Chondrocyte (in vitro differentiated cells): ENCODE results near the gene GALNT9. TPM values are rescaled to one million over a fixed set of nuclear protein-coding genes. Genes with fewer than 3 reads are reported as not detected.

Experiments
- DNase-seq: peaks from one replicate; pipeline ENCODE4 v3.0.0; 2021; ENCODE audit warnings: mixed read lengths, low spot score
- H3K27ac Mint-ChIP-seq: one replicate; pipeline ENCODE4 v1.8.0; 2021; ENCODE audit warnings: mild to moderate bottlenecking, moderate library complexity, mixed read lengths; ENCODE audit not compliant: unreplicated experiment
- H3K27me3 Mint-ChIP-seq: 2 replicates; pipeline ENCODE4 v1.8.0; 2021; ENCODE audit warnings: low read depth, mixed read lengths
- H3K36me3 Mint-ChIP-seq: 2 replicates; pipeline ENCODE4 v1.8.0; 2021; ENCODE audit warnings: low read depth, mixed read lengths
- H3K4me1 Mint-ChIP-seq: 2 replicates; pipeline ENCODE4 v1.8.0; 2021; ENCODE audit warnings: low read depth, mild to moderate bottlenecking, mixed read lengths
- H3K4me3 Mint-ChIP-seq: one replicate; pipeline ENCODE4 v1.8.0; 2021; ENCODE audit warnings: mild to moderate bottlenecking, moderate library complexity, mixed read lengths; ENCODE audit not compliant: unreplicated experiment
- H3K9me3 Mint-ChIP-seq: 2 replicates; pipeline ENCODE4 v1.8.0; 2021; ENCODE audit warnings: low read depth, mixed read lengths
- CTCF ChIP-seq: fragments of 200-600 bp; sonication (generic); IDR thresholded peaks from 2 replicates; pipeline ENCODE4 v1.5.0; 2021; ENCODE audit warnings: antibody characterized with exemption, mild to moderate bottlenecking, moderate library complexity
- total RNA-seq: library from RNA; stranded (reverse); gene quantifications from 3 replicates; pipeline ENCODE4 v1.2.1, GENCODE V29; 2021

Gene GALNT9
- total RNA-seq, 1 donor from 2014 or later, result not detected

- no peaks in the 10 kb centered on the region for H3K36me3 Mint-ChIP-seq
- no peaks in the 10 kb centered on the region for H3K4me1 Mint-ChIP-seq
- no peak overlapping the region for H3K27ac Mint-ChIP-seq
- no peak overlapping the region for H3K4me3 Mint-ChIP-seq
- no peak for TF ChIP-seq CTCF
- H3K27me3 Mint-ChIP-seq, result peaks cover 54% of the 10 kb centered on the region
- no peaks in the 10 kb centered on the region for H3K9me3 Mint-ChIP-seq
- DNase-seq, result no peak
Observed at GRCh38 chr12:132174015-132174838, 155.2 kb downstream of the GALNT9 start.

DNA sequence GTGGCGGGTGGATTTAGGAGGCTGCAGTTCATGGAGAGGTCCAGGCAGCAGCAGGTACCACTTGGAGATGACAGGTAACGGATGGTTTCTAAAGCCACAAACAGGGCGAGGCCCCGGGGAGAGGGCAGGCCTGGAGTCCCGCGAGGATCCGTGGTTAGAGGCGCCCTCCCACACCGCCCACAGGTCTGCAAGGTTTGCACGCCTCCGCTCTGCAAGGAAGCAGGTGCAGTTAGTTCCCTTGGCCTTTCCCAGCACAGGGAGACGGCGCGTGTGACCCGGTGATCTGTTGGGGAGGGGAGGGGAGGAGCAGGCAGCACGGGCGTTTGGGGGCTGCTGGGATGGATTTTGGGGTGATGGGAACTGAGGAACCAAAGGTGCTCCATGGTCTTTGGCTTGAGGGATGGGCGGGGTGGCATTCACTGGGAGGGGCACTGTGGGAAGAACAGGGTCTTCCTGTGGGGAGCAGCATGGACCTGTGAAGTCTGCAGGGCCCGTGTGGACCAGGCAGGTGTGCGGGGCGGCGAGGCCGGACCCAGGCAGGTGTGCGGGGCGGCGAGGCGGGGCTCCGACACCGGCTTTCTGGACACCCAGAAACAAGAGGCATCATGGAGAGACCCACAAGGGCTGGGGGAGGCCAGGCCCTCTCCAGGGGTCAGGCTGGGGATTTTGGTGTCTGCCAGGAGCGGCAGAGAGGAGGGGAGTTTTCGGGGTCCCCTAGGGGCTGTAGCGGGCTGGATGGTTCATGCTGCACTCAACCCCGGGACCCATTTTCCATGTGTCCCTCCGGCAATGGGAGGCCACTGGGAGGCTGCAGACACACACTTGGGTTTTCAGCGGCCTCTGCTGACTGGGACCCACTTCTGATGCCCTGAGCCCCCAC lies 156.0 kb downstream of the GALNT9 start:
- H3K4me3 Mint-ChIP-seq, result no peak overlapping the region
- TF ChIP-seq CTCF, result no peak
- H3K9me3 Mint-ChIP-seq, result no peaks in the 10 kb centered on the region
- no peak overlapping the region for H3K27ac Mint-ChIP-seq
- peak; percentile 81 for DNase-seq
- H3K36me3 Mint-ChIP-seq, result no peaks in the 10 kb centered on the region
- peaks cover 45% of the 10 kb centered on the region for H3K27me3 Mint-ChIP-seq
- no peaks in the 10 kb centered on the region for H3K4me1 Mint-ChIP-seq

- peaks cover 46% of the 10 kb centered on the region for H3K27me3 Mint-ChIP-seq
- H3K4me3 Mint-ChIP-seq, result no peak overlapping the region
- peak; percentile 81 for DNase-seq
- H3K36me3 Mint-ChIP-seq, result no peaks in the 10 kb centered on the region
- H3K4me1 Mint-ChIP-seq, result no peaks in the 10 kb centered on the region
- H3K27ac Mint-ChIP-seq, result no peak overlapping the region
- H3K9me3 Mint-ChIP-seq, result no peaks in the 10 kb centered on the region
- TF ChIP-seq CTCF, result no peak
Observed at GRCh38 chr12:132172619-132173018, 156.8 kb downstream of the GALNT9 start.

DNA sequence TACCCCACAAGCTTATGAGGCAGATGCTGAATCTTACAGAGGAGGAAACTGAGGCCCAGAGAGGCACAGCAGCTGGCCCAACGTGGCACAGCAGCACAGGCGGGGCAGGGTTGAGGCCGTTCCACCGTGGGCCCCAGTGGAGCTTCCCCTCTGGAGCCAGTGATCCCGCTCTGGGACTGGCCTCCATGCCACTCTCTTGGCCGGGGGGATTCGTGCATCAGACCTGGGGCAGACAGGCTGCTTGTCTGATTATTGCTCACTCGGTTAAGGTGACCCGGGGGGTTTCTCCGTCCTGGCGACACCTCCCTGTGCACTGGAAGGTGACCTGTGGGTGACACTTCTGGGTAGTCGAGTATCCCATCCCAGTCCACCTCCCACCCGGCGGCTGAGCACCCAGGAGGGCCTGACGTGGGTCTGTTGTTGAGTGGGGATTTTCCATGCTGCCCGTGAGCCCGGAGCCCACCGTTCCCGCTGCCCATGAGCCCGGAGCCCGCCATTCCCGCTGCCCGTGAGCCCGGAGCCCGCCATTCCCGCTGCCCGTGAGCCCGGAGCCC lies 157.3 kb downstream of the GALNT9 start:
- no peaks in the 10 kb centered on the region for H3K9me3 Mint-ChIP-seq
- TF ChIP-seq CTCF, result no peak
- no peak overlapping the region for H3K4me3 Mint-ChIP-seq
- peak; percentile 84 for DNase-seq
- H3K4me1 Mint-ChIP-seq, result no peaks in the 10 kb centered on the region
- no peaks in the 10 kb centered on the region for H3K36me3 Mint-ChIP-seq
- H3K27ac Mint-ChIP-seq, result no peak overlapping the region
- peaks cover 49% of the 10 kb centered on the region for H3K27me3 Mint-ChIP-seq
